ENCODE data around the gene UGDH.
"Not testable (repeated sequence)": the region's sequence is repeated elsewhere in the genome, so short reads cannot be mapped to it uniquely, and the experiment has no call there.

UGDH gene

GRCh38 chr4:39527296-39528060 is at the start of gene UGDH:
TSS of gene UGDH (minus strand) at chr4:39527439. CDS start at chr4:39521512, 5,927 bp downstream.
- DNase-seq (ENCODE audit: low spot score), result peak; percentile 92

GRCh38 chr4:39574946-39575345 is 47.7 kb upstream of the UGDH start:
- no peak for DNase-seq (ENCODE audit: low spot score)

- DNase-seq (ENCODE audit: low spot score), result no peak
These were observed 44.3 kb upstream of the UGDH start for GRCh38 chr4:39571504-39571903.

DNA sequence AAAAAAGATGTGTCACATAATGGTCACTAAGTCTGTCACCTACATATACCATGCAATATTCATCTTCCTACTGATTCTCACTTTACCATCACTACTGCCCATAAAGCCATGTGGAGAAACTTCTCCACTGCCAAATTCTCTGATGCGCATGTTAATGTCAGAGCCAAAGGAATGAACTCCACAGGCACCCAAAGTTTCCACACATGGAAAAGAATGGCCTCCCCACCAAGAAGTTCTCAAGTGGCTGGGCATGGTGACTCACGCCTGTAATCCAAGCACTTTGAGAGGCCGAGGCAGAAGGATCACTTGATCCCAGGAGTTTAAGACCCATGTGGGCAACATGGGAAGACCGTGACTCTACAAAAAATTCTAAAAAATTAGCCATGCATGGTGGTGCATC is 43.8 kb upstream of the UGDH start:
- no peak for DNase-seq (ENCODE audit: low spot score)

- DNase-seq (ENCODE audit: low spot score), result no peak
These were observed 42.0 kb upstream of the UGDH start for GRCh38 chr4:39569209-39569608.

GRCh38 chr4:39568805-39569204 is 41.6 kb upstream of the UGDH start:
- no peak for DNase-seq (ENCODE audit: low spot score)

- no peak for DNase-seq (ENCODE audit: low spot score)
These were observed 38.8 kb upstream of the UGDH start for GRCh38 chr4:39565878-39566600.

GRCh38 chr4:39563346-39563847 is 36.2 kb upstream of the UGDH start:
- no peak for DNase-seq (ENCODE audit: low spot score)

DNA sequence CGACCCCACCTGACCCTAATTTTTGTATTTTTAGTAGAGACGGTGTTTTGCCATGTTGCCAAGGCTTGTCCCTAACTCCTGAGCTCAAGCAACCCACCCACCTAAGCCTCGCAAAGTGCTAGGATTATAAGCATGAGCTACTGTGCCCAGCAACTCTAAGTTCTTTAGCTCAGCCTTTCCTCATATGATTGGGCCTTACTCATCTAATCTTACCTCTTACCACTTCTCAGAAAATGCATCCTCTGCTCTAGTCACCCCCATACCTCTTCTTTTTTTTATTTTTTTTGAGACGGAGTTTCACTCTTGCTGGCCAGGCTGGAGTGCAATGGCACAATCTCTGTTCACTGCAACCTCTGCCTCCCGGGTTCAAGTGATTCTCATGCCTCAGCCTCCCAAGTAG is 35.6 kb upstream of the UGDH start:
- no peak for DNase-seq (ENCODE audit: low spot score)

- DNase-seq (ENCODE audit: low spot score), result no peak
These were observed 32.4 kb upstream of the UGDH start for GRCh38 chr4:39559626-39560025.

- no peak for DNase-seq (ENCODE audit: low spot score)
These were observed 28.2 kb upstream of the UGDH start for GRCh38 chr4:39555472-39555871.

- no peak for DNase-seq (ENCODE audit: low spot score)
These were observed 21.3 kb upstream of the UGDH start for GRCh38 chr4:39548425-39549067.

DNA sequence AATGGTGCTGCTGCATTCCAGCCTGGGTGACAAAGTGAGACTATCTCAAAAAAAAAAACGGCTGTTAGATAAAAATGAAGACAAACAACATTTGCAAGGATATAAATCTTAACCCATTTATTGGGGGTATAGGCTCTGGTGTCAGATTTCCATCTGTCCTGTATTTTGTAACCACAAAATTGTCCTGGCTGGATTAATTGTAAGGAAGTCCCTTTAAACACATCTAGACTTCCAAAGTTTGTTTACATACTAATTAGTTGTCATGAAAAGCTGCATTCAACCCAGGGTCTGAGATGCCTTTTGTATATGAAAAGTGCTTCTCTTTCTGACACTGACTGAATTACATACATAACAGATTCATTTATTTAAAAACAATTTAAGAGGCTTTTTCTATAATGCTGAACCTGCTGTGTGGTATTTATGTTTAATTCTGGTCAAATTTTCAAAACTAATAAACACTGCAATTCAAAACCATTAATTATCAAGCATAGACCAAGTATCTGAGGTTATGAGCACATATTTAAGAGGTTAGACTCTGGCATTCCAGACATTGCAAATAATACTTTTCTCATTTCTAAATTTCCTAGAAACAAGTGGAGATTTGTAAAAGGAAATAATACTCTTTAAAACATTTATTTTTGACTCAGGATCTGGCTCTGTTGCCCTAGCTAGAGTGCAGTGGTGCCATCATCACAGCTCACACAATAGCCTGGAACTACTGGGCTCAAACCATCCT is 17.5 kb upstream of the UGDH start:
- no peak for DNase-seq (ENCODE audit: low spot score)

- DNase-seq (ENCODE audit: low spot score), result not testable (repeated sequence)
These were observed 16.8 kb upstream of the UGDH start for GRCh38 chr4:39544080-39544479.

- DNase-seq (ENCODE audit: low spot score), result no peak
These were observed 15.8 kb upstream of the UGDH start for GRCh38 chr4:39543034-39543433.

DNA sequence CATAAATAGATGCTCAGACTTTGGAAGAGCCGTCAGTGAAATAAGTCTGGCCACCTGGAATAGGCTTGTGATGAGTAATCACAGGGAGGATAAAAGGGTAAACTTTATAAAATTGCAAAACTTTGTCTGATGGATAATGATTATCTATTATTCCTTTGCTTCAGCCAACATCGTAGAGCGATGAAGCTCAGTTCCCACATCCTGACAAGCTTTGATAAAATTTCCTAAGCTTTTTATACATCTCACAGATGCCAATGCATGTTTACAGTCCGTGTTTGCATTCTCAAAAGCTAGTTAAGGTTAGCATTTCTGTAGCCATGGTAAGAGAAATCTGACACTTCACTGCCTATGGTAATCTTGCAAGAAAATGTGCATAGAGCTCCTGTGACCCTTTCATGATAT is 15.4 kb upstream of the UGDH start:
- no peak for DNase-seq (ENCODE audit: low spot score)

DNA sequence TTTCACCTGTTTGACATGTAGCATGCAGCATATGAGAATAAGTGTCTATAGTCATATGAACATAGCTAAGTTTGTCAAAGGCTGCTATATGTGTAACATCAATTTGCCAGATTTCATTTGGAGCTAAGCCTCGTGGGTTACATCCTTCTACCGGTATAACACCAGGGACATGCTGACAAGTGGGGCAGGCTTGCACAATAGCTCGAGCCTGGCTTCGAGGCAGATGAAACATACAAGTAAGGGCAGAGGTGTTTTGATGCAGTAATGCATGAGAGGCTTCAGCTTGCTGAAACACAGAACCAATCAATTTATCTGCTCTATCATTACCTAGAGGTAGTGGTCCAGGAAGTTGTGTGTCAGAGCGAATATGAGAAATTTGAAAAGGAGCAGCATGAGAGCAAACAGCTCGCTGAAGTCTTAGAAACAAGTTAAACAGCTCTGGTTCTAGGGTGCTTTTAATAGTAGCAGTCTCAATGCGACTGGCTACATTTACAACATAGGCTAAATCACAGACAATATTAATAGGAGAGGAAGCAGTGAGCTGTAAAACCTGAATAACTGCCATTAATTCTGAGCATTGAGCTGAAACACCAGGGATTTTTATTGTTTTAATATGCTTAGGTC is 14.9 kb upstream of the UGDH start:
- no peak for DNase-seq (ENCODE audit: low spot score)

DNA sequence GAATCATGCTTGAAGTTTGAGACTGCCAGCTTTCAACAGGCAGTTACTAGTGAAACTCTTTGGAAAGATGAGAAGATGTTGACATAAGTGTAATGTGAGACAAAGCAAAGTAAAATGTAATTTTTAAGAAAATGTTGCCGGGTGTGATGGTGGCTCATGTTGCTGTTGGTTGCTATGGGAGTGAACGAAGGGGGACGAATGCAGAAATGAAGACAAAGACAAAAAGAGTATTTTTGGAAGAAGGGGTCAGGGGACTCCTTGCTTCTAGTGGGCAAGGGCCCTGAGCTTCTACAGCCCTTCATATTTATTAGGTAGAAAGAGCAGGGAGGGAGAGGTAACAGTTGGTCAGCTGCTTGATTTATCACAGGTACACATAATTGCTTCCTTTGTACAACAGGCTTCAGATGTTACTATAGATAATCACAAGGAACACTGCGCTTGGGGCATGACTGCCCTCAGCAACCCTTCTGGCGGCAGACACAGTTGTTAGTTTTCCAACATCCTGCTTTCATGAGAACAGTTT is 11.9 kb upstream of the UGDH start:
- no peak for DNase-seq (ENCODE audit: low spot score)

DNA sequence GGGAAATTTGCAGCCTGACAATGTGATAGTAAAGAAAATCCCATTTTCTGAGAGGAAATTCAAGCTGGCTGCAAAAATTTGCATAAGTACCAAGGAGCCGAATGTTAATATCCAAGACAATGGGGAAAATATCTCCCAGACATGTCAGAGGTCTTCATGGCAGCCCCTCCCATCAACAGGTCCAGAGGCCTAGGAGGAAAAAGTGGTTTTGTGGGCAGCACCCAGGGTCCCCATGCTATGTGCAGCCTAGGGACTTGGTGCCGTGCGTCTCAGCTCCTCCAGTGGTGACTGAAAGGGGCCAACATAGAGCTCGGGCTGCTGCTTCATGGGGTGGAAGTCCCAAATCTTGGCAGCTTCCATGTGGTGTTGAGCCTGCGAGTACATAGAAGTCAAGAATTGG is 6.3 kb upstream of the UGDH start:
- DNase-seq (ENCODE audit: low spot score), result no peak

GRCh38 chr4:39532237-39532636 is 5.0 kb upstream of the UGDH start:
- DNase-seq (ENCODE audit: low spot score), result not testable (repeated sequence)

GRCh38 chr4:39530682-39531081 is 3.4 kb upstream of the UGDH start:
- DNase-seq (ENCODE audit: low spot score), result no peak

DNA sequence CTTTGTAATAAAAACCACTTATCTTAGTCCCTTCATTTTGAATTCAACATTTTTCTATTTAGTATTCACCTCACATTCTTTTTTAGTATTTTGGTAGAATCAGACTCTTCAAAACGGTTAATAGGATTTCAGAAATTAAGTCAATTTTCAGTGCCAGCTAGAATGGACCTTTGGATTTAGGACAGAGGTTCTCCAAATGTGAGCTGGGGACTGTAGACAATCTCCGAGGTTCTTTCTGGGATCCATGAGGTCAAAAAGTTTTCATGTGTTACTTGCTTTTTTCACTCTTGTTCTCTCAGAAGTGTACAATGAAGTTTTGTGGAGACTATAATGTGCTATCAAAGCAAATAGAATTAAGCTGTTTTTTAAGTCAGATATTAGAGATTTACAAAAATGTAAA is 2.3 kb upstream of the UGDH start:
- no peak for DNase-seq (ENCODE audit: low spot score)
